Measurements from ENCODE around the gene ADCY7. TPM values are rescaled to one million over a fixed set of nuclear protein-coding genes. Genes with fewer than 3 reads are reported as not detected.

Gene ADCY7
- total RNA-seq, 1 donor from 2014 or later, result 17.0 TPM

DNA sequence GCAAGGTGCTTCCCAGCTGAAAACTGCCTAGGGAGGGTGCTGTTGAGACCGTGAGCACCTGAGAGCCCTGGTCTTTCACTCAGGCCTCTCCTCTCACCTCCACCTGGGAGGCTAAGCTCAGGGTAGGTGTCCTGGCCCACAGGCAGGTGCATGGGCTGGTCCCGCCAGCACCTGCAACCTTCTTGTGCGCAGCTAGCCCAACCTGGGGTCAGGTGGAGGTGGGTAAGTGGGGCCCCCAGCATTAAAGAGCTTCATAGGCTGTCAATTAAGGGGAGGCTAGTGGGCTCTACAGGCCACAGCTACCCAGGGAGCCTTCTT is 8.7 kb downstream of the ADCY7 start:
- no peak for DNase-seq (ENCODE audit: low spot score, unreplicated experiment)
- H3K4me1 Mint-ChIP-seq (ENCODE audit: low read depth), result no peaks in the 10 kb centered on the region
- H3K27ac Mint-ChIP-seq, result no peak overlapping the region
- H3K4me3 Mint-ChIP-seq (ENCODE audit: low read depth), result no peak overlapping the region
- H3K27me3 Mint-ChIP-seq, result no peaks in the 10 kb centered on the region
- TF ChIP-seq, protein P1, sequence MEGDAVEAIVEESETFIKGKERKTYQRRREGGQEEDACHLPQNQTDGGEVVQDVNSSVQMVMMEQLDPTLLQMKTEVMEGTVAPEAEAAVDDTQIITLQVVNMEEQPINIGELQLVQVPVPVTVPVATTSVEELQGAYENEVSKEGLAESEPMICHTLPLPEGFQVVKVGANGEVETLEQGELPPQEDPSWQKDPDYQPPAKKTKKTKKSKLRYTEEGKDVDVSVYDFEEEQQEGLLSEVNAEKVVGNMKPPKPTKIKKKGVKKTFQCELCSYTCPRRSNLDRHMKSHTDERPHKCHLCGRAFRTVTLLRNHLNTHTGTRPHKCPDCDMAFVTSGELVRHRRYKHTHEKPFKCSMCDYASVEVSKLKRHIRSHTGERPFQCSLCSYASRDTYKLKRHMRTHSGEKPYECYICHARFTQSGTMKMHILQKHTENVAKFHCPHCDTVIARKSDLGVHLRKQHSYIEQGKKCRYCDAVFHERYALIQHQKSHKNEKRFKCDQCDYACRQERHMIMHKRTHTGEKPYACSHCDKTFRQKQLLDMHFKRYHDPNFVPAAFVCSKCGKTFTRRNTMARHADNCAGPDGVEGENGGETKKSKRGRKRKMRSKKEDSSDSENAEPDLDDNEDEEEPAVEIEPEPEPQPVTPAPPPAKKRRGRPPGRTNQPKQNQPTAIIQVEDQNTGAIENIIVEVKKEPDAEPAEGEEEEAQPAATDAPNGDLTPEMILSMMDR (IDR thresholded peaks at IDR 0.05; ENCODE audit: unreplicated experiment), result no peak
- peaks cover 2% of the 10 kb centered on the region for H3K36me3 Mint-ChIP-seq (ENCODE audit: insufficient read depth)
- H3K9me3 Mint-ChIP-seq (ENCODE audit: low read depth), result peaks cover 4% of the 10 kb centered on the region

DNA sequence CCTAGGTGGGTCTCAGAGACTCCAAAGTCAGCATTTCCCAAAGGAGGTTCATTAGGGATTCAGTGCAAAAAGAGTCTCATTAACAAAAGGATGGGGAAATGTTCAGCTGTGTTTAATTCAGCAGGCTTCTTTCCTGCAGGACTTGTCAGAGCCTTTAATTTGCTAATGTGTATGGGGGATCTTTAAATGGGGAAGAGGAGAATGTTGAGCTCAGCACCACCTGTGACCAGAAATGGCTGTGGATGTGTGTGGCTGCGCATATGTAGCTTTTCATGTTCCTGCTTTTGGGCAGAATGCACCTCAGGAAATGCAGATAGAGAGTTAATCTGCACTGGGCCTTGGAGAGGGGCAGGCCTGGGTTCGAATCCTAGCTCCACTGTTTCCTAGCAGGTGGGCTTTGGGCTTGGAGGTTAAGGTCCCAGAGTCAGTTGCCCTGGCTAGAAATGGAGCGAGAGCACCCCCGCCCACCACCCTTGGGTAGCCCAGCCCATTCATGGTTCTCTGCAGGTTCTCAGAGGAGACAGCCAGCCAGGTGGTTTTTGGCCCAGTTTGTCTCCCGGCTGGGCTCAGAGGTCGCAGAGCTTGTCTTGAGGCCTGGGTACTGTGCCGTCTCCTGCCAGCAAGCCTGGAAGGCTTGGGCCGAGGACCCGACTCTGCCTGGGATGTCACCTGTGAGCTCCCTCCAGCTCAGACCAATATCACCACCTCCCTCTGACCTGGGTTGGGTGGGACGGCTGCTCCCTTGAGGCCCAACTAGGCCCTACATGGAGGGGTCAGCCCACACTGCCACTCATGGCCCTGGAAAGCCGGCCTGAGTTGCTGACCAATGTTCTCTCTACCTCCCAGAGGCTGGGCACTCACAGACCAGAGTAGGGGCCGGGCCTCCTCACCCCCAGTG is 9.3 kb downstream of the ADCY7 start:
- no peaks in the 10 kb centered on the region for H3K4me1 Mint-ChIP-seq (ENCODE audit: low read depth)
- peaks cover 2% of the 10 kb centered on the region for H3K36me3 Mint-ChIP-seq (ENCODE audit: insufficient read depth)
- TF ChIP-seq, protein P1 (IDR thresholded peaks at IDR 0.05; ENCODE audit: unreplicated experiment), result no peak
- H3K27ac Mint-ChIP-seq, result no peak overlapping the region
- H3K27me3 Mint-ChIP-seq, result no peaks in the 10 kb centered on the region
- H3K4me3 Mint-ChIP-seq (ENCODE audit: low read depth), result no peak overlapping the region
- no peak for DNase-seq (ENCODE audit: low spot score, unreplicated experiment)
- H3K9me3 Mint-ChIP-seq (ENCODE audit: low read depth), result peaks cover 7% of the 10 kb centered on the region

DNA sequence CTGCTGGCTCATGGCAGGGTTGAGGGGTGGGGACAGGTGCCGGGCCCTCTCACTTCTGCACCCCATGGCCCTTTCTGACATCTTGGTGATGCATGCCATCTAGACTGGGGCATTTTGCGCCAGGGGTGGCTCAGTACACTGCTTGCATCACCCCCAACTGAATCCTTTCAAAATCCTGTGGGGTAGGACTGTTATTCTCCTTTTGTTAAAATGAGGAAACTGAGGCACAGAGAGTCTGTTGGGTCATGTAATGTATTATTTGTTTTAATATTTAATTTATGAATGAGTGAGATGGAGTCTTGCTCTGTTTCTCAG is 9.9 kb downstream of the ADCY7 start:
- no peaks in the 10 kb centered on the region for H3K4me1 Mint-ChIP-seq (ENCODE audit: low read depth)
- DNase-seq (ENCODE audit: low spot score, unreplicated experiment), result no peak
- TF ChIP-seq, protein P1 (IDR thresholded peaks at IDR 0.05; ENCODE audit: unreplicated experiment), result no peak
- no peak overlapping the region for H3K27ac Mint-ChIP-seq
- peaks cover 2% of the 10 kb centered on the region for H3K36me3 Mint-ChIP-seq (ENCODE audit: insufficient read depth)
- H3K9me3 Mint-ChIP-seq (ENCODE audit: low read depth), result peaks cover 7% of the 10 kb centered on the region
- H3K27me3 Mint-ChIP-seq, result no peaks in the 10 kb centered on the region
- H3K4me3 Mint-ChIP-seq (ENCODE audit: low read depth), result no peak overlapping the region

DNA sequence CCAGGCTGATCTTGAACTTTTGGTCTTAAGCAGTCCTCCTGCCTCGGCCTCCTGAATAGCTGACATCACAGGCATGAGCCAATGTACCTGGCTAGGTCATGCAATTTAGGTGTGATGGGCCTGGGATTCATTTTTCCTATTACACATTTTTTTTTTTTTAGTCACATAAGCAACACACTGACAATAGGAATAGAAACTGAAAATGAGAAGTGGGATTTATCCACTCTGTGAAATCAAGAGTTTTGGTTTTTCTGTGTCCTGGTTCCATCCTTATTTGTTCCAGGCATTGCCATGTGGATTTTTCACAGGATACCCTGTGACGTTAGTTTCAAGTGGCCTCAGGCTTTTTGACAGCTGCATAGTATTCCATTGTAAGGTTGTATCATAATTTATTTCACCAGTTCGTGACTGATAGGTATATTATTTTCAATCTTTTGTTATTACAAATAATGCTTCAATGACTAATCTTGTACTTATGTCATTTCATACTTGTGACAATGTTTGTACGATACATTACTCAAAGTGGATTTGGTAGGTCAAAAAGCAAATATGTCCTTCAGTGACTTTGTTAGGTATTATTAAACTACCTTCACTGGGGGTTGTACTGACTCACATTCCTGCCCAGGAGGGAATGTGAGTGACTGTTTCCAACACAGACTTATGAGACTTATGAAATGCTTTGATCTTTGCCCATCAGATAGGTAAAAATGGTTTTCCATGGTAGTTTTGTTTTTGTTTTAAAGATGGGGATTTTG is 10.6 kb downstream of the ADCY7 start:
- Mint-ChIP-seq H3K27ac (no peak overlapping the region), H3K9me3 (ENCODE audit: low read depth) (peaks cover 7% of the 10 kb centered on the region), H3K27me3 (no peaks in the 10 kb centered on the region), H3K36me3 (ENCODE audit: insufficient read depth) (peaks cover 2% of the 10 kb centered on the region), H3K4me1 (ENCODE audit: low read depth) (no peaks in the 10 kb centered on the region), H3K4me3 (ENCODE audit: low read depth) (no peak overlapping the region)
- DNase-seq (ENCODE audit: low spot score, unreplicated experiment), result no peak
- TF ChIP-seq, protein P1 (IDR thresholded peaks at IDR 0.05; ENCODE audit: unreplicated experiment), result no peak

DNA sequence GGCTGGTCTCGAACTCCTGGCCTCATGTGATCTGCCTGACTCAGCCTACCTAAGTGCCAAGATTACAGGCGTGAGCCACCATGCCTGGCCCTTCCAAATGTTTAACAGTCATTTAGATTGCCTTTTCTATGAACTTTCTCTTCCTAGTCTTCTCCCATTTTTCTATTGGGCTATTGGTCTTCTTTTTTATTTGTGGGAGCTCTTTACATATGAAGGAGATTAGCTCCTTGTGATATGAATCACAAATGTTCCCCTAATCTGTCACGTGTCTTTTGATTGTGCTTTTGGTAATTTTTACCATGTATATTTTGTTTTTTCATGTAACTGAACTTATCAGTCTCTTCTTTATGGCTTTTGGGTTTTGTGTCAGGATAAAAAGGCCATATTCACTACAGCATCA is 11.9 kb downstream of the ADCY7 start:
- DNase-seq (ENCODE audit: low spot score, unreplicated experiment), result no peak
- Mint-ChIP-seq H3K27ac (no peak overlapping the region), H3K27me3 (no peaks in the 10 kb centered on the region), H3K36me3 (ENCODE audit: insufficient read depth) (peaks cover 2% of the 10 kb centered on the region), H3K4me1 (ENCODE audit: low read depth) (no peaks in the 10 kb centered on the region), H3K4me3 (ENCODE audit: low read depth) (no peak overlapping the region), H3K9me3 (ENCODE audit: low read depth) (peaks cover 7% of the 10 kb centered on the region)
- TF ChIP-seq, protein P1 (IDR thresholded peaks at IDR 0.05; ENCODE audit: unreplicated experiment), result no peak
